ENCODE data around the gene ZKSCAN4. TPM values are rescaled to one million over a fixed set of nuclear protein-coding genes. Genes with fewer than 3 reads are reported as not detected.

Gene ZKSCAN4
- 9.4 TPM for total RNA-seq

- no peak for FAIRE-seq
- DNase-seq (ENCODE audit: low spot score in 2 of 2) = peak; percentile 75 to 78
Measured at GRCh38 chr6:28252009-28252975, at the start of gene ZKSCAN4. Gene ZKSCAN4, minus strand, starts transcription at chr6:28252269. Its CDS starts 289 bp downstream, at chr6:28251980.

GRCh38 chr6:28296520-28297060 lies 44.5 kb upstream of the ZKSCAN4 start:
- no peak for FAIRE-seq
- DNase-seq (ENCODE audit: low spot score in 2 of 2) = no peak

GRCh38 chr6:28295326-28295725 lies 43.3 kb upstream of the ZKSCAN4 start:
- no peak for FAIRE-seq

GRCh38 chr6:28291573-28291972 lies 39.5 kb upstream of the ZKSCAN4 start:
- DNase-seq (ENCODE audit: low spot score in 2 of 2) (no peak), FAIRE-seq (no peak)

More at GRCh38 chr6:28295326-28295725, 43.3 kb upstream of the ZKSCAN4 start:
- DNase-seq (ENCODE audit: low spot score in 2 of 2) = no peak

- FAIRE-seq = no peak
- DNase-seq (ENCODE audit: low spot score in 2 of 2) = no peak
Measured at GRCh38 chr6:28282926-28283325, 30.9 kb upstream of the ZKSCAN4 start.

GRCh38 chr6:28281288-28282064 lies 29.4 kb upstream of the ZKSCAN4 start, which contains the start of gene PGBD1:
Gene PGBD1, plus strand, starts transcription at chr6:28281572. Its CDS starts 2,242 bp downstream, at chr6:28283814.
- FAIRE-seq (no peak), DNase-seq (ENCODE audit: low spot score in 2 of 2) (peak in 1 of 2 donors; percentile 58)

- no peak for FAIRE-seq
- no peak for DNase-seq (ENCODE audit: low spot score in 2 of 2)
Measured at GRCh38 chr6:28280595-28281287, 28.7 kb upstream of the ZKSCAN4 start.

GRCh38 chr6:28277746-28278145 lies 25.7 kb upstream of the ZKSCAN4 start:
- FAIRE-seq (no peak), DNase-seq (ENCODE audit: low spot score in 2 of 2) (no peak)

- DNase-seq (ENCODE audit: low spot score in 2 of 2) = no peak
- FAIRE-seq = no peak
Measured at GRCh38 chr6:28274888-28275287, 22.8 kb upstream of the ZKSCAN4 start.

GRCh38 chr6:28269492-28269891 lies 17.4 kb upstream of the ZKSCAN4 start:
- FAIRE-seq (no peak), DNase-seq (ENCODE audit: low spot score in 2 of 2) (no peak)

- FAIRE-seq (no peak), DNase-seq (ENCODE audit: low spot score in 2 of 2) (no peak)
Measured at GRCh38 chr6:28267695-28268059, 15.6 kb upstream of the ZKSCAN4 start.

- DNase-seq (ENCODE audit: low spot score in 2 of 2) (peak; percentile 56 to 69), FAIRE-seq (no peak)
Measured at GRCh38 chr6:28266962-28267694, 15.1 kb upstream of the ZKSCAN4 start, which contains the start of gene ZSCAN26. Gene ZSCAN26, plus strand, starts transcription at chr6:28267143. Its CDS starts 4,777 bp downstream, at chr6:28271920.

- DNase-seq (ENCODE audit: low spot score in 2 of 2) = no peak
- peak; percentile 3 for FAIRE-seq
Measured at GRCh38 chr6:28266563-28266961, 14.5 kb upstream of the ZKSCAN4 start.

GRCh38 chr6:28264834-28265401 lies 12.8 kb upstream of the ZKSCAN4 start:
- no peak for FAIRE-seq
- DNase-seq (ENCODE audit: low spot score in 2 of 2) = no peak

- no peak for DNase-seq (ENCODE audit: low spot score in 2 of 2)
- FAIRE-seq = no peak
Measured at GRCh38 chr6:28263922-28264321, 11.9 kb upstream of the ZKSCAN4 start.

- no peak for FAIRE-seq
- peak in 1 of 2 donors; percentile 70 for DNase-seq (ENCODE audit: low spot score in 2 of 2)
Measured at GRCh38 chr6:28258877-28259777, 7.1 kb upstream of the ZKSCAN4 start, which contains the start of gene NKAPL. Gene NKAPL, plus strand, starts transcription at chr6:28259297. Its CDS starts 75 bp downstream, at chr6:28259372.

GRCh38 chr6:28257042-28257441 lies 5.0 kb upstream of the ZKSCAN4 start:
- no peak for DNase-seq (ENCODE audit: low spot score in 2 of 2)
- no peak for FAIRE-seq

GRCh38 chr6:28254121-28254519 lies 2.1 kb upstream of the ZKSCAN4 start:
- no peak for DNase-seq (ENCODE audit: low spot score in 2 of 2)
- FAIRE-seq = no peak
